Neural cell (in vitro differentiated cells): ENCODE results near the gene MICAL2. TPM values are rescaled to one million over a fixed set of nuclear protein-coding genes. Genes with fewer than 3 reads are reported as not detected.

ENCODE experiments used
- H2AFZ ChIP-seq: fragments of 200-600, 300-800 bp; sonication (generic), shearing (Covaris generic); 2 replicates; pipeline ENCODE4 v1.6.0; 2014; ENCODE audit warnings: low read depth, mild to moderate bottlenecking, antibody characterized with exemption, low read length, moderate library complexity
- H3F3A ChIP-seq: fragments of 200-600 bp; shearing (Covaris generic); 2 replicates; pipeline ENCODE4 v1.6.1; 2016; ENCODE audit warnings: mild to moderate bottlenecking, moderate library complexity, mixed read lengths, antibody characterized with exemption, low read length; ENCODE audit not compliant: insufficient read depth, poor library complexity, severe bottlenecking
- H3K27ac ChIP-seq: fragments of 200-600, 300-800 bp; sonication (generic), shearing (Covaris generic); 2 replicates; pipeline ENCODE4 v1.5.1; 2014; ENCODE audit warnings: mild to moderate bottlenecking, low read length, moderate library complexity
- H3K27me3 ChIP-seq: fragments of 300-800, 200-600 bp; sonication (generic), shearing (Covaris generic); 2 replicates; pipeline ENCODE4 v1.6.0; 2014; ENCODE audit warnings: mild to moderate bottlenecking, low read depth, low read length, moderate library complexity; ENCODE audit not compliant: insufficient read depth
- H3K36me3 ChIP-seq: fragments of 300-800, 200-600 bp; sonication (generic), shearing (Covaris generic); 2 replicates; pipeline ENCODE4 v1.5.1; 2014; ENCODE audit warnings: mild to moderate bottlenecking, antibody characterized with exemption, low read length, moderate library complexity; ENCODE audit not compliant: insufficient read depth
- H3K4me2 ChIP-seq: fragments of 300-800, 200-600 bp; sonication (generic), shearing (Covaris generic); 2 replicates; pipeline ENCODE4 v1.6.0; 2014; ENCODE audit warnings: mild to moderate bottlenecking, low read length
- H3K4me3 ChIP-seq: fragments of 300-800, 200-600 bp; sonication (generic), shearing (Covaris generic); 2 replicates; pipeline ENCODE4 v1.5.1; 2014; ENCODE audit warnings: mild to moderate bottlenecking, low read length, moderate library complexity
- H3K79me2 ChIP-seq: fragments of 200-600 bp; shearing (Covaris generic); replicated peaks from 2 replicates; pipeline ENCODE4 v1.6.0; 2014; ENCODE audit warnings: mild to moderate bottlenecking, low read length, moderate library complexity; ENCODE audit not compliant: insufficient read depth
- H3K9ac ChIP-seq: fragments of 300-800, 200-600 bp; sonication (generic), shearing (Covaris generic); 2 replicates; pipeline ENCODE4 v1.6.1; 2016; ENCODE audit warnings: mild to moderate bottlenecking, low read length, mixed read lengths
- H3K9me2 ChIP-seq: fragments of 200-600 bp; shearing (Covaris generic); 2 replicates; pipeline ENCODE4 v1.6.1; 2016; ENCODE audit warnings: mild to moderate bottlenecking, low read length, mixed read lengths; ENCODE audit not compliant: insufficient read depth
- H3K9me3 ChIP-seq: fragments of 200-600, 300-800 bp; sonication (generic), shearing (Covaris generic); 2 replicates; pipeline ENCODE4 v1.6.1; 2016; ENCODE audit warnings: mild to moderate bottlenecking, mixed run types, low read length, moderate library complexity, mixed read lengths
- H4K20me1 ChIP-seq: fragments of 200-600 bp; shearing (Covaris generic); 2 replicates; pipeline ENCODE4 v1.6.1; 2016; ENCODE audit warnings: mild to moderate bottlenecking, mixed run types; ENCODE audit not compliant: insufficient read depth
- EP300 ChIP-seq: fragments of 450-650 bp; conservative IDR thresholded peaks from 2 replicates; pipeline ENCODE4 v1.6.1; 2014; ENCODE audit warnings: antibody characterized with exemption, mild to moderate bottlenecking, moderate library complexity; ENCODE audit not compliant: poor library complexity, severe bottlenecking
- EZH2 ChIP-seq: fragments of 200-600, 300-800 bp; shearing (Covaris generic), sonication (generic); IDR thresholded peaks from 2 replicates; pipeline ENCODE4 v1.6.1; 2014; ENCODE audit warnings: antibody characterized with exemption, low read length, borderline replicate concordance, mild to moderate bottlenecking; ENCODE audit not compliant: insufficient read depth, poor library complexity, severe bottlenecking
- MXI1 ChIP-seq: fragments of 450-650 bp; conservative IDR thresholded peaks from 2 replicates; pipeline ENCODE4 v1.6.1; 2014; ENCODE audit warnings: antibody characterized with exemption, mild to moderate bottlenecking; ENCODE audit not compliant: poor library complexity, severe bottlenecking
- POLR2AphosphoS5 ChIP-seq: IDR thresholded peaks from 2 replicates; pipeline ENCODE4 v1.6.1; 2012
- RAD21 ChIP-seq: fragments of 450-650 bp; conservative IDR thresholded peaks from 2 replicates; pipeline ENCODE4 v1.6.1; 2014; ENCODE audit warnings: antibody characterized with exemption, mild to moderate bottlenecking, moderate library complexity
- SMC3 ChIP-seq: fragments of 450-650 bp; conservative IDR thresholded peaks from 2 replicates; pipeline ENCODE4 v1.6.1; 2014; ENCODE audit warnings: antibody characterized with exemption, mild to moderate bottlenecking, moderate library complexity; ENCODE audit not compliant: poor library complexity
- TAF1 ChIP-seq: IDR thresholded peaks from 2 replicates; pipeline ENCODE4 v1.6.1; 2012; ENCODE audit warnings: low read depth
- polyA plus RNA-seq: library from polyadenylated mRNA; depleted of rRNA; stranded (reverse); fragments of >200 nt; gene quantifications from 2 replicates; pipeline ENCODE4 v1.2.3, GENCODE V29; 2014
- TF ChIP-seq, protein P1 (sequence below): IDR thresholded peaks from 2 replicates; pipeline ENCODE4 v1.6.1; 2012; ENCODE audit warnings: borderline replicate concordance
- TF ChIP-seq, protein P2 (sequence below): fragments of 450-650 bp; IDR thresholded peaks from 2 replicates; pipeline ENCODE4 v1.5.1; 2014; ENCODE audit warnings: antibody characterized with exemption, mild to moderate bottlenecking, moderate library complexity; ENCODE audit not compliant: poor library complexity, severe bottlenecking

Gene MICAL2
- polyA plus RNA-seq, 1 donor from 2014 or later = 2.2 TPM

DNA sequence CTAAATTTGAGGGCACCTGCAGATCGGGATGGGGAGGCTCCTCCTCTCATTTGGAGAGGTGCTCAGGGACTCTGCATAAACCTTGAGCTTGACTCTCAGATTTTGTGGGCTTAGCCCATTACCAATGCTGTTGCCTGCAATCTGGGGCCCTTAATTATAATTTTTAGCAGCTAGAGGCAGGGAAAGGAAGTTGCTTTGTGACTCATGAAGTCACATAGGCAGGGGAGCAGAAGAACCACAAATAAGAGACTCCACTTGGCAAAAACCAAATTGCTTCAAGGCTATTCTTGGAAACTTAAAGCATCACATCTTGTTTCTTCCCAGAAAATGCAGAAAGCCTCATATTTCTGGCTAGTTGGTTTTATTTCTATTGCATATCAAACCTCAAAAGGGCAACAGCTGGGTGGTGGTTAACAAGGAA lies 46.9 kb downstream of the MICAL2 start:
- Histone ChIP-seq H3K9ac (no peak overlapping the region), H3K9me2 (no peaks in the 10 kb centered on the region), H3K79me2 (no peaks in the 10 kb centered on the region), H2AFZ (no peak overlapping the region), H3K27ac (no peak overlapping the region), H3K4me3 (no peak overlapping the region), H4K20me1 (no peaks in the 10 kb centered on the region), H3K9me3 (no peaks in the 10 kb centered on the region), H3K27me3 (no peaks in the 10 kb centered on the region), H3K36me3 (no peaks in the 10 kb centered on the region), H3K4me2 (no peak overlapping the region), H3F3A (no peaks in the 10 kb centered on the region)
- no peak for TF ChIP-seq POLR2AphosphoS5
- no peak for TF ChIP-seq RAD21
- TF ChIP-seq TAF1 = no peak
- no peak for TF ChIP-seq MXI1
- TF ChIP-seq, protein P1, sequence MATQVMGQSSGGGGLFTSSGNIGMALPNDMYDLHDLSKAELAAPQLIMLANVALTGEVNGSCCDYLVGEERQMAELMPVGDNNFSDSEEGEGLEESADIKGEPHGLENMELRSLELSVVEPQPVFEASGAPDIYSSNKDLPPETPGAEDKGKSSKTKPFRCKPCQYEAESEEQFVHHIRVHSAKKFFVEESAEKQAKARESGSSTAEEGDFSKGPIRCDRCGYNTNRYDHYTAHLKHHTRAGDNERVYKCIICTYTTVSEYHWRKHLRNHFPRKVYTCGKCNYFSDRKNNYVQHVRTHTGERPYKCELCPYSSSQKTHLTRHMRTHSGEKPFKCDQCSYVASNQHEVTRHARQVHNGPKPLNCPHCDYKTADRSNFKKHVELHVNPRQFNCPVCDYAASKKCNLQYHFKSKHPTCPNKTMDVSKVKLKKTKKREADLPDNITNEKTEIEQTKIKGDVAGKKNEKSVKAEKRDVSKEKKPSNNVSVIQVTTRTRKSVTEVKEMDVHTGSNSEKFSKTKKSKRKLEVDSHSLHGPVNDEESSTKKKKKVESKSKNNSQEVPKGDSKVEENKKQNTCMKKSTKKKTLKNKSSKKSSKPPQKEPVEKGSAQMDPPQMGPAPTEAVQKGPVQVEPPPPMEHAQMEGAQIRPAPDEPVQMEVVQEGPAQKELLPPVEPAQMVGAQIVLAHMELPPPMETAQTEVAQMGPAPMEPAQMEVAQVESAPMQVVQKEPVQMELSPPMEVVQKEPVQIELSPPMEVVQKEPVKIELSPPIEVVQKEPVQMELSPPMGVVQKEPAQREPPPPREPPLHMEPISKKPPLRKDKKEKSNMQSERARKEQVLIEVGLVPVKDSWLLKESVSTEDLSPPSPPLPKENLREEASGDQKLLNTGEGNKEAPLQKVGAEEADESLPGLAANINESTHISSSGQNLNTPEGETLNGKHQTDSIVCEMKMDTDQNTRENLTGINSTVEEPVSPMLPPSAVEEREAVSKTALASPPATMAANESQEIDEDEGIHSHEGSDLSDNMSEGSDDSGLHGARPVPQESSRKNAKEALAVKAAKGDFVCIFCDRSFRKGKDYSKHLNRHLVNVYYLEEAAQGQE = no peak
- no peak for TF ChIP-seq EP300
- no peak for TF ChIP-seq SMC3
- TF ChIP-seq, protein P2, sequence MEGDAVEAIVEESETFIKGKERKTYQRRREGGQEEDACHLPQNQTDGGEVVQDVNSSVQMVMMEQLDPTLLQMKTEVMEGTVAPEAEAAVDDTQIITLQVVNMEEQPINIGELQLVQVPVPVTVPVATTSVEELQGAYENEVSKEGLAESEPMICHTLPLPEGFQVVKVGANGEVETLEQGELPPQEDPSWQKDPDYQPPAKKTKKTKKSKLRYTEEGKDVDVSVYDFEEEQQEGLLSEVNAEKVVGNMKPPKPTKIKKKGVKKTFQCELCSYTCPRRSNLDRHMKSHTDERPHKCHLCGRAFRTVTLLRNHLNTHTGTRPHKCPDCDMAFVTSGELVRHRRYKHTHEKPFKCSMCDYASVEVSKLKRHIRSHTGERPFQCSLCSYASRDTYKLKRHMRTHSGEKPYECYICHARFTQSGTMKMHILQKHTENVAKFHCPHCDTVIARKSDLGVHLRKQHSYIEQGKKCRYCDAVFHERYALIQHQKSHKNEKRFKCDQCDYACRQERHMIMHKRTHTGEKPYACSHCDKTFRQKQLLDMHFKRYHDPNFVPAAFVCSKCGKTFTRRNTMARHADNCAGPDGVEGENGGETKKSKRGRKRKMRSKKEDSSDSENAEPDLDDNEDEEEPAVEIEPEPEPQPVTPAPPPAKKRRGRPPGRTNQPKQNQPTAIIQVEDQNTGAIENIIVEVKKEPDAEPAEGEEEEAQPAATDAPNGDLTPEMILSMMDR = no peak
- TF ChIP-seq EZH2 = no peak

DNA sequence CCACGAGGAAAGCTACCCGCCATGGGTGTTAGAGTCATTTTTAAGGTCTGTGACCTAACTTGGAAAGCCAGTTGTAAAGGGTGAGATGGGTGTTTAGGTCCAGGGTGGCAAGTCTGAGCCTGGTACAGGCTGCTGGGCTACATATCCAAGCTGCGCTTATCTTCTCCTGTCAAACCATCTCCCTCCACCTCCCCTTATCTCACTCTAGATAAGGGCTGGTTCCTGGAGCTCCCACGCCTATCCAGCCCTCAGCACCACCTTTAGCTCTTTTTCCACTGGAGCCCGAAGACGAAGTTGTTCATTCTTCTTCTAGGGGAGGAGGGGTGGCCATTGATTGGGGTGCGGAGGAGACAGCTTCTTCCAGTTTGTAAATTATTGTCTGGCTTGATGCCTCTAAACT lies 48.5 kb downstream of the MICAL2 start:
- no peak overlapping the region for H3K9ac ChIP-seq
- no peak overlapping the region for H2AFZ ChIP-seq
- no peak overlapping the region for H3K4me2 ChIP-seq

More for the DNA sequence above, 48.5 kb downstream of the MICAL2 start:
- H3K79me2 ChIP-seq = no peaks in the 10 kb centered on the region
- H3K4me3 ChIP-seq = no peak overlapping the region
- no peaks in the 10 kb centered on the region for H4K20me1 ChIP-seq
- H3K9me3 ChIP-seq = no peaks in the 10 kb centered on the region
- no peaks in the 10 kb centered on the region for H3K9me2 ChIP-seq
- no peaks in the 10 kb centered on the region for H3K36me3 ChIP-seq
- H3F3A ChIP-seq = no peaks in the 10 kb centered on the region
- no peaks in the 10 kb centered on the region for H3K27me3 ChIP-seq
- TF ChIP-seq POLR2AphosphoS5 = no peak
- H3K27ac ChIP-seq = no peak overlapping the region
